H1 (cell line): Measurements from ENCODE around the gene RAB30. TPM values are rescaled to one million over a fixed set of nuclear protein-coding genes. Genes with fewer than 3 reads are reported as not detected.

Experiments used
- CTCF ChIA-PET: fragments of 300-600 bp; sonication (Branson Sonifier 250); formaldehyde crosslinking; loops from one replicate; lab custom pipeline; 2021; ENCODE audit not compliant: partially characterized antibody; lab: Charles Lee
- POLR2A ChIA-PET: fragments of 300-600 bp; sonication (Branson Sonifier 250); formaldehyde crosslinking; loops from one replicate; lab custom pipeline; 2021; ENCODE audit warnings: inconsistent platforms; ENCODE audit not compliant: partially characterized antibody; lab: Charles Lee
- DNase-seq, 2 experiments: peaks; one replicate each; pipeline versions ENCODE4 v3.0.0 to v3.0.0-alpha.2; 2010 to 2022; ENCODE audit warnings: low spot score in 2 of 2, low read depth in 1 of 2, mixed read lengths in 1 of 2
- FAIRE-seq: peaks from 2 replicates; lab custom pipeline; 2011; peaks lifted over from hg19 to GRCh38; lab: Jason Lieb, UNC
- H2AFZ ChIP-seq: 2 replicates; pipeline ENCODE4 v1.8.1; 2012; ENCODE audit warnings: low read length, inconsistent platforms
- H2AK5ac ChIP-seq: 2 replicates; pipeline ENCODE4 v1.6.1; 2013; ENCODE audit warnings: low read depth, low read length
- H2BK120ac ChIP-seq: replicated peaks from 2 replicates; pipeline ENCODE3; 2013; ENCODE audit warnings: low read depth, low read length, inconsistent platforms
- H2BK12ac ChIP-seq: 2 replicates; pipeline ENCODE4 v1.6.1; 2013; ENCODE audit warnings: low read depth, low read length
- H2BK15ac ChIP-seq: 2 replicates; pipeline ENCODE4 v1.6.1; 2013; ENCODE audit warnings: low read length
- H2BK20ac ChIP-seq: 2 replicates; pipeline ENCODE4 v1.6.1; 2013; ENCODE audit warnings: low read length
- H2BK5ac ChIP-seq: 2 replicates; pipeline ENCODE4 v1.6.1; 2013; ENCODE audit warnings: low read depth, low read length
- H3K14ac ChIP-seq: 2 replicates; pipeline ENCODE4 v1.6.1; 2013; ENCODE audit warnings: inconsistent platforms; ENCODE audit not compliant: insufficient read length
- H3K18ac ChIP-seq: 2 replicates; pipeline ENCODE4 v1.6.1; 2013; ENCODE audit warnings: low read length; ENCODE audit errors: extremely low read depth
- H3K23ac ChIP-seq: 2 replicates; pipeline ENCODE4 v1.6.1; 2013; ENCODE audit warnings: inconsistent platforms; ENCODE audit not compliant: insufficient read length
- H3K23me2 ChIP-seq: 2 replicates; pipeline ENCODE4 v1.6.1; 2013; ENCODE audit warnings: low read depth, low read length
- H3K27ac ChIP-seq: 2 replicates; pipeline ENCODE4 v1.6.1; 2011; ENCODE audit warnings: low read depth, low read length, inconsistent platforms
- H3K27me3 ChIP-seq, 4 experiments: replicated peaks in 1 of 4; 1 replicate in 1 of 4; 2 replicates in 3 of 4; pipeline versions ENCODE4 v1.6.1 to v1.8.1; 2011 to 2013; ENCODE audit warnings: low read length in 3 of 4, mild to moderate bottlenecking in 3 of 4, inconsistent platforms in 2 of 4, mixed read lengths in 2 of 4, moderate library complexity in 1 of 4; ENCODE audit not compliant: control insufficient read depth in 3 of 4, insufficient read depth in 3 of 4; ENCODE audit errors: extremely low read depth in 1 of 4
- H3K36me3 ChIP-seq, 4 experiments: 2 replicates each; pipeline versions ENCODE4 v1.6.1 to v1.8.1; 2011 to 2013; ENCODE audit warnings: mild to moderate bottlenecking in 4 of 4, low read length in 3 of 4, moderate library complexity in 2 of 4, control low read depth in 1 of 4, inconsistent platforms in 1 of 4; ENCODE audit not compliant: insufficient read depth in 4 of 4, control insufficient read depth in 2 of 4
- H3K4ac ChIP-seq: replicated peaks from 2 replicates; pipeline ENCODE3; 2013; ENCODE audit warnings: low read length, low read depth, mixed read lengths, inconsistent platforms; ENCODE audit not compliant: insufficient read length
- H3K4me1 ChIP-seq, 4 experiments: replicated peaks in 1 of 4; 1 replicate in 1 of 4; 2 replicates in 3 of 4; pipeline versions ENCODE4 v1.6.1 to v1.8.1; 2011 to 2013; ENCODE audit warnings: low read length in 3 of 4, inconsistent platforms in 2 of 4, mixed read lengths in 1 of 4; ENCODE audit not compliant: insufficient read depth in 4 of 4, control insufficient read depth in 3 of 4
- H3K4me2 ChIP-seq, 2 experiments: 2 replicates each; pipeline versions ENCODE4 v1.6.1 to v1.8.1; 2011 to 2013; ENCODE audit warnings: low read depth in 2 of 2, low read length in 2 of 2, control low read depth in 1 of 2, inconsistent platforms in 1 of 2, mild to moderate bottlenecking in 1 of 2; ENCODE audit not compliant: insufficient read depth in 1 of 2
- H3K4me3 ChIP-seq, 4 experiments: fragments of 200-600, 300-600 bp in 1 of 4; sonication (generic), shearing (Covaris generic), sonication (Bioruptor Twin) in 1 of 4; 2 replicates each; pipeline versions ENCODE4 v1.5.1 to v1.8.1; 2011 to 2016; ENCODE audit warnings: low read length in 4 of 4, low read depth in 3 of 4, control low read depth in 2 of 4, inconsistent platforms in 2 of 4, mild to moderate bottlenecking in 2 of 4, mixed read lengths in 1 of 4, moderate library complexity in 1 of 4; ENCODE audit not compliant: insufficient read depth in 2 of 4; ENCODE audit errors: extremely low read depth in 1 of 4
- H3K56ac ChIP-seq: replicated peaks from 2 replicates; pipeline ENCODE3; 2013; ENCODE audit warnings: low read depth, mild to moderate bottlenecking, mixed read lengths, low read length, inconsistent platforms; ENCODE audit not compliant: insufficient read length
- H3K79me1 ChIP-seq: 2 replicates; pipeline ENCODE4 v1.6.1; 2013; ENCODE audit warnings: low read depth, low read length, control low read depth
- H3K79me2 ChIP-seq, 2 experiments: 2 replicates each; pipeline versions ENCODE4 v1.6.1 to v1.8.1; 2012 to 2013; ENCODE audit warnings: low read length in 2 of 2, mild to moderate bottlenecking in 2 of 2, inconsistent platforms in 1 of 2; ENCODE audit not compliant: insufficient read depth in 2 of 2, control insufficient read depth in 1 of 2
- H3K9ac ChIP-seq, 4 experiments: replicated peaks in 1 of 4; 1 replicate in 1 of 4; 2 replicates in 3 of 4; pipeline versions ENCODE4 v1.6.1 to v1.8.1; 2011 to 2013; ENCODE audit warnings: low read depth in 3 of 4, low read length in 3 of 4, control low read depth in 2 of 4, mild to moderate bottlenecking in 2 of 4, moderate library complexity in 2 of 4, inconsistent platforms in 1 of 4; ENCODE audit errors: extremely low read depth in 1 of 4
- H3K9me3 ChIP-seq, 2 experiments: 2 replicates each; pipeline versions ENCODE4 v1.6.1 to v1.8.1; 2012 to 2013; ENCODE audit warnings: mild to moderate bottlenecking in 2 of 2, moderate library complexity in 2 of 2, control low read depth in 1 of 2, inconsistent platforms in 1 of 2, low read depth in 1 of 2, low read length in 1 of 2, mixed read lengths in 1 of 2; ENCODE audit not compliant: insufficient read depth in 2 of 2
- H4K20me1 ChIP-seq, 2 experiments: replicated peaks in 1 of 2; 2 replicates each; pipeline versions ENCODE3 to v1.8.1; 2011 to 2013; ENCODE audit warnings: inconsistent platforms in 2 of 2, low read length in 2 of 2, mild to moderate bottlenecking in 1 of 2; ENCODE audit not compliant: insufficient read depth in 2 of 2, control insufficient read depth in 1 of 2
- H4K5ac ChIP-seq: 2 replicates; pipeline ENCODE4 v1.6.1; 2013; ENCODE audit warnings: low read length, low read depth, mixed read lengths, inconsistent platforms; ENCODE audit not compliant: insufficient read length
- H4K8ac ChIP-seq: 2 replicates; pipeline ENCODE4 v1.8.0; 2013; ENCODE audit warnings: mild to moderate bottlenecking, moderate library complexity, low read length, inconsistent platforms; ENCODE audit not compliant: insufficient read depth; ENCODE audit errors: extremely low read depth
- H4K91ac ChIP-seq: replicated peaks from 2 replicates; pipeline ENCODE3; 2013; ENCODE audit warnings: low read length, mixed read lengths, inconsistent platforms; ENCODE audit not compliant: insufficient read length
- CHD1 ChIP-seq: IDR thresholded peaks from 2 replicates; pipeline ENCODE4 v1.6.1; 2012; ENCODE audit warnings: low read depth, low read length, improper control_type of control experiment
- GTF2F1 ChIP-seq: IDR thresholded peaks from 2 replicates; pipeline ENCODE4 v1.6.1; 2012; ENCODE audit warnings: low read depth, low read length, improper control_type of control experiment, borderline replicate concordance
- NANOG ChIP-seq: IDR thresholded peaks from 2 replicates; pipeline ENCODE4 v1.6.1; 2011; ENCODE audit warnings: low read length, low read depth, mild to moderate bottlenecking, inconsistent platforms; ENCODE audit not compliant: insufficient read depth, poor library complexity, severe bottlenecking
- NRF1 ChIP-seq: IDR thresholded peaks from 2 replicates; pipeline ENCODE4 v1.6.1; 2011; ENCODE audit warnings: mild to moderate bottlenecking, low read depth, low read length, improper control_type of control experiment
- RBBP5 ChIP-seq: IDR thresholded peaks from 2 replicates; pipeline ENCODE4 v1.7.1; 2012; ENCODE audit warnings: low read depth, mild to moderate bottlenecking, inconsistent platforms, low read length, moderate library complexity, borderline replicate concordance
- RXRA ChIP-seq: IDR thresholded peaks from 2 replicates; pipeline ENCODE4 v1.6.1; 2011; ENCODE audit warnings: low read depth, mild to moderate bottlenecking, low read length, moderate library complexity; ENCODE audit not compliant: insufficient read depth
- TEAD4 ChIP-seq: IDR thresholded peaks from 2 replicates; pipeline ENCODE4 v1.6.1; 2012; ENCODE audit warnings: low read depth, low read length, inconsistent platforms, mixed read lengths
- WGBS, 2 experiments: shearing (Covaris generic) in 1 of 2; methylation state at CpG; one replicate each; pipeline versions ENCODE4 v1.1.6 to v1.1.7; 2013 to 2015; ENCODE audit warnings: low lambda C conversion rate in 2 of 2, mixed read lengths in 2 of 2, inconsistent platforms in 1 of 2, low coverage in 1 of 2, missing lambda C conversion rate in 1 of 2; ENCODE audit not compliant: insufficient replicate concordance in 2 of 2, insufficient coverage in 1 of 2, insufficient read length in 1 of 2; ENCODE audit errors: extremely low coverage in 1 of 2, missing lambda C conversion rate in 1 of 2; 5-methylcytosine and 5-hydroxymethylcytosine counted together
- polyA plus RNA-seq, 7 experiments: library from polyadenylated mRNA; depleted of rRNA in 3 of 7; stranded (reverse) in 5 of 7; unstranded in 2 of 7; fragments of >200 nt in 5 of 7; fragments of 200-250 nt in 2 of 7; gene quantifications; 1 replicate in 5 of 7; 2 replicates in 1 of 7; 4 replicates in 1 of 7; pipeline versions ENCODE4 v1.2.1 to v1.2.3, GENCODE V29; 2011 to 2013; ENCODE audit warnings: missing spikeins in 2 of 7, mixed read lengths in 2 of 7
- total RNA-seq: library from RNA; stranded (reverse); fragmentation: NEBNext Ultra II Directional; extraction: Animal tissue kit (Norgen Biotek cat#: 25700); gene quantifications from 2 replicates; pipeline ENCODE4 v1.2.1, GENCODE V29; 2021

The RAB30 gene
- total and polyA plus RNA-seq, 2 of the 8 experiments (the other 6 are each of a cell fraction or from before 2014, with no cell fraction given) = 1.6 to 11.7 TPM

DNA sequence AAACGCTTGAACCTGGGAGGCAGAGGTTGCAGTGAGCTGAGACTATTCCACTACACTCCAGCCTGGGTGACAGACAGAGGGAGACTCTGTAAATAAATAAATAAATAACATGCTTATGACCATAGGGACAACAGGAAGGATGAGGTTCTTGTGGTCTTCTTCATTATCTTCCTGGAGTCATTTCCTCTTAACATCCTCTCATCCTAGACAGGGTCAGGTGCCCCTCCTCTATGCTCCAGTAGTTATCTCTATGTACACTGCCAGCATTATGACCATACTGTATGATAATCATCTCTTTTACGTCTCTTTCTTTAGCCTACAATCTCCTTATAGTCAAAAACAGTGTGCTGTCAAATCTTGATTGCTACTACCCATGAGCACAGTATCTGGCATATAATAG, 17.7 kb downstream of the RAB30 start:
- Histone ChIP-seq H3K9me3 (no peaks in the 10 kb centered on the region), H3K36me3 (no peaks in the 10 kb centered on the region), H4K91ac (no peak overlapping the region), H2BK5ac (no peak overlapping the region), H3K27ac (no peak overlapping the region), H3K23me2 (no peaks in the 10 kb centered on the region), H3K4ac (no peak overlapping the region), H3K9ac (no peak overlapping the region), H3K79me2 (no peaks in the 10 kb centered on the region), H3K4me3 (no peak overlapping the region), H3K18ac (no peak overlapping the region), H3K4me2 (no peak overlapping the region), H2BK120ac (no peak overlapping the region), H4K8ac (no peak overlapping the region), H3K56ac (no peak overlapping the region), H3K4me1 (peaks cover 0 to 2% (median under 1%) of the 10 kb centered on the region in 4 experiments; a peak in 3 of 7 replicates), H3K14ac (no peak overlapping the region), H3K27me3 (peaks cover 0 to 1% (median 0%) of the 10 kb centered on the region in 4 experiments; a peak in 1 of 7 replicates), H2BK12ac (no peak overlapping the region)
- CTCF ChIA-PET = no interaction called here
- FAIRE-seq = no peak
- TF ChIP-seq GTF2F1 (no peak), RBBP5 (no peak), NANOG (no peak), TEAD4 (no peak), NRF1 (no peak), RXRA (no peak), CHD1 (no peak)
- TF ChIP-seq, all 59 proteins: peak for 0
- H2BK15ac ChIP-seq = no peak overlapping the region
- no peaks in the 10 kb centered on the region for H4K20me1 ChIP-seq
- no peak overlapping the region for H2AFZ ChIP-seq
- no peaks in the 10 kb centered on the region; the same call in 1 of the 2 replicates for H3K79me1 ChIP-seq
- H2AK5ac ChIP-seq = no peak overlapping the region
- no peak overlapping the region for H3K23ac ChIP-seq
- POLR2A ChIA-PET = no interaction called here
- no peak overlapping the region for H4K5ac ChIP-seq
- no peak for DNase-seq
- H2BK20ac ChIP-seq = no peak overlapping the region
- WGBS, 2 experiments = 98% methylated on average over 2 of the region's 2 CpGs; no CpG with 5 or more reads in 1 of the 2 experiments
